ENCODE data around the gene NXPH2.
"Not testable (repeated sequence)": the region's sequence is repeated elsewhere in the genome, so short reads cannot be mapped to it uniquely, and the experiment has no call there.

Gene NXPH2

DNA sequence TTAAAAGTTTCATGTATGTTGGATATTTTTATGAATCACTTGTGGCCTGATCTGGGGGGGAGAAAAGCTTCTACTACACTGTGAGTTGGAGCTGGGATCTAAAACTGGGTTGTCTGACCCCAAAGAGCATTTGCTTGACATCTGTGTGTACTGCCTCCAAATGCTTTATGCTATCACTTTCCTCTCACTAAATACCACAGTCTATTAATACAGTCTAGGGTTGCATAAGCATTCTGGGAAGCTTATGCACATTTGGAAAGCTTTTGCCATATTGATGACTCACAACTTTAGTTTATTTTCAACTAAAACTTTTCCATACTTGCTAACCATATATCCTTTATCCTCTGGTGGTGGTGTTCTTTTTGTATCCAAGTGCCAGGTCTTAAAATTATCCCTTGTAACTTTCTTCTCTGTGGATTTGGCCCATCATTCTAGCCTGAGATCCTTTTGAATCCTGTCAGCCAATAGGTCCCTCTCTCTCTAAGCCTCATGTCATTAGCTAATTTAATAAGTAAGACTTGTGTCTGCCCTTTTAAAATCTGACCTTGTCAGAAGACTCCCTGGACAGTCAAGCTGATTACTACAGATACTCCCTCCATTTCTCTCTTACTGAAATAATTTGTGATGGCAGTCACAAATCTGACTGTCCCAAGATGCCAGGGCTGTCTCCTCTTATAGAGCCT, 72.7 kb downstream of the NXPH2 start:
- DNase-seq = no peak

DNA sequence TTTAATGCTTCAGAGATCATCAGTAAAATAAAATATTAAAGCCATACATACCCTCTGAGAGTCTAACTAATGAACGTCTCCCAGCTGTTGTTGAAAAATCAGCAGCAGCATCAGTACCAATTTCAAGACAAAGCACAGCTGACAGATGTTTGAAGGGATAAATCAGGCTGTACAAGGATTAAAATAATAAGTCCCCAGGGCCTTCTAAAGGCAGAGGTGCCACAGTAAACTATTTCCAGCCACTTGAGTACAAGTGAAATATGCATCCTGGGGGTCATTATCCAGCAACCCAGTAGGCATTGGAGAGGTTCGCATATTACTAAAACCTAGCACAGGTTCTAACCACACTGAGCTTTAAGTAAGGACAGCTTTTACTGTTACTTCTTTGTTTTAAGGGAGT, 76.9 kb downstream of the NXPH2 start:
- no peak for DNase-seq

GRCh38 chr2:138700716-138701115, 79.5 kb downstream of the NXPH2 start:
- DNase-seq = no peak

DNA sequence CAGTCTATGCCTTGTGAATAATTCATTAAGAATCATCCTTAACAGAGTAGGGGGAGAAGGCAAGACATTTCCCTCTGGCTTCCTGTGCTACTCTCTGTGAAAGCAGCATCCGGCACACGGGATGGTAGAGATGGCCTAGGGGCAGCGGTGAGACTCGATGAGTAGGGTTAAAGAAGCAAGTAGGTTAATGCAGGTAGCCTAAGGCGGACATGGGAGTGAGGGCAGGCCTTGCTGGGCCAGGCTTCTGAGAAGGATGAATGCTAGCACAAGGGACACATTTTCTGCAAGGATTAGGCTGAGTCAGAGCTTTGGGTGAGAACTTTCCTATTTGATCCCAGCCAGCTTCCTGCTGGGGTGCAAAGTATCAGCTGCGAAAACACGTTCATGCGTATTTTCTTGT, 80.8 kb downstream of the NXPH2 start:
- DNase-seq = no peak

DNA sequence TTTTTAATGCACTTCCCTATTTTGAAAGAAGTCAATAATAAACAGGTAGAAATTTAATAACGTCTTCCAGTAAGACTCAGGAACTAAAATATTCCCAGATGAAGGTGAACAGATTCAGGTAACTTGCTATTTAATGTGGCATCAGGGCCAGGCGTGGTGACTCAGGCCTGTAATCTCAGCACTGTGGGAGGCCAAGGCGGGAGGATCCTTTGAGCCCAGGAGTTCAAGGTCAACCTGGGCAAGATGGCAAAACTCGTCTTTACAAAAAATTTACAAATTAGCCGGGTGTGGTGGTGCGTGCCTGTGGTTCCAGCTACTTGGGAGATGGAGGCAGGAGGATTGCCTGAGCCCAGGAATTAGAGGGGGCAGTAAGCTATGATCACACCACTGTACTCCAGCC, 81.8 kb downstream of the NXPH2 start:
- no peak for DNase-seq

DNA sequence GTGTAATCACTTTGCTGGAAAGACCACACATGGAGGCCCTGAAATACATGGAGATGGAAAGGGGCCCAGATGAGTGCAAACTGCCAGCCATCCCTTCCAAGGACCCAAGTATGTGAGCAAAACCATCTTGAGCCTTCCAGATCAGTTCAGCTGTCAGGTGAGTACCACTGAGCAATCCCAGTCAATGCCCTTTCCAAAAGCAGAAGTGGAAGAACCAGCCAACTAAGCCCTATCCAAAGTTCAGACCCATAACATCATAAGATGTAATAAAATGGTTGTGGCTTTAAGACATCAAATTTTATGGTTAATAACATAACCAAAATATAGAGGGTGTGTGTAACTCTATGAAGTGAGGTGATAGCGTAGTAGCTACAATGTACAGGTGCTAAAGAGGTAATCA, 88.5 kb downstream of the NXPH2 start:
- no peak for DNase-seq

GRCh38 chr2:138689705-138690104, 90.5 kb downstream of the NXPH2 start:
- DNase-seq = no peak

- no peak for DNase-seq
Observed at GRCh38 chr2:138682163-138682562, 98.0 kb downstream of the NXPH2 start.

GRCh38 chr2:138677221-138677620, 103.0 kb downstream of the NXPH2 start:
- no peak for DNase-seq

GRCh38 chr2:138676619-138677021, 103.6 kb downstream of the NXPH2 start:
- DNase-seq = no peak

DNA sequence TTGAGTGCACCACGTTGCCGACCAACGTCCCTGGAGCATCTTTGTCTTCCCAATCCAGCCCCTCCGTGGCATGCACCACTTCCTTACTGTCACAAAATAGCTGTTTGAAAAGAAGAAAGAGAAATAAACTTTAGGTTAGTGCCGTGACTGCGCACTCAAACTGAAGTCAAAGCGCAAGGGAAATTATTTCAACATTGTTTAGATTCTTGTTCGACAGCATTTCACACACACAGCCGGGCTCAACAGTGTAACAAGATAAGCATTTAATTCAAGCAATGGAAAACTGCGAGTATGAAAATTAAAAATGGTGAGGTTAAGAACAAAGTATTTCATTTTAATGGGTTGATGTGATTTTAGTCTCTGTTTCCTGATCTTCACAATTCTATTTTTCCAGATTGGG, 108.6 kb downstream of the NXPH2 start:
- no peak for DNase-seq

GRCh38 chr2:138670734-138671133, 109.5 kb downstream of the NXPH2 start:
- no peak for DNase-seq

DNA sequence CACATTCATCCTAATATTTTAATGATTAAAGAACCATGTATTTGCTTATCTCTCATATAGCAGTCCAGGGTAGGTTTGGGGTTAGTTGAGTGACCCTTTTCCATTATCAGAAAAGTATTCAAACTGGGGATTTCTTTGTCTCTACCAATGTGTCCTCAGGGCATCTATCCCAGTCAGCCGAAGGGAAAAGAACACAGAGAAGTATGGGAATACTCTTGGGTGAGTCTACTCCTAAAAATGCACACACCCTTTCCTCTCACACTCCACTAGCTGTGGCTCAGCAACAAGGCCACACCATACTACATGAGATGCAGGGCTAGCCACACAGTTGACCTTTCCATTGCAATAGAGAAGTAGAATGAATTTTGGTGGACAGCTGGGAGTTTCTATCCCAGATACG, 114.3 kb downstream of the NXPH2 start:
- no peak for DNase-seq

- no peak for DNase-seq
Observed at GRCh38 chr2:138658187-138658894, 121.8 kb downstream of the NXPH2 start.

GRCh38 chr2:138654146-138654545, 126.0 kb downstream of the NXPH2 start:
- DNase-seq = no peak

DNA sequence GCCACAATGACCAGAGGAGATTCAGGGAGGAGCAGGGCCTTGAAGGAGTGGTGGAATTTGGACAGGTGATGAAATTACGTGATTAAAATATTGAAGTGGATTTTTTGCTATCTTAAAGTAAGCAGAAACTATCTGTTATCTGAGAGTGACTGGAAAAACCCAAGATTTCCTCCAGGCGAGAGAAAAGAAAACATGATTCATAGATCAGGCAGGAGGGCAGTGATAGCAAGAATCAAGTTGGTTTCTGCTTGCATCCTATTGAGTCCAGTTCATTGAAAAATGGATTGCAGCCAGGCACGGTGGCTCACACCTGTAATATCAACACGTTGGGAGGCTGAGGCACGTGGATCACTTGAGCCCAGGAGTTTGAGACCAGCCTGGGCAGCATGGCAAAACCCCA, 127.8 kb downstream of the NXPH2 start:
- no peak for DNase-seq

- DNase-seq = no peak
Observed at GRCh38 chr2:138649571-138649970, 130.6 kb downstream of the NXPH2 start.

- no peak for DNase-seq
Observed at GRCh38 chr2:138648606-138649005, 131.6 kb downstream of the NXPH2 start.

- DNase-seq = not testable (repeated sequence)
Observed at GRCh38 chr2:138644776-138645175, 135.4 kb downstream of the NXPH2 start.

- DNase-seq = no peak
Observed at GRCh38 chr2:138640921-138641676, 139.1 kb downstream of the NXPH2 start.

DNA sequence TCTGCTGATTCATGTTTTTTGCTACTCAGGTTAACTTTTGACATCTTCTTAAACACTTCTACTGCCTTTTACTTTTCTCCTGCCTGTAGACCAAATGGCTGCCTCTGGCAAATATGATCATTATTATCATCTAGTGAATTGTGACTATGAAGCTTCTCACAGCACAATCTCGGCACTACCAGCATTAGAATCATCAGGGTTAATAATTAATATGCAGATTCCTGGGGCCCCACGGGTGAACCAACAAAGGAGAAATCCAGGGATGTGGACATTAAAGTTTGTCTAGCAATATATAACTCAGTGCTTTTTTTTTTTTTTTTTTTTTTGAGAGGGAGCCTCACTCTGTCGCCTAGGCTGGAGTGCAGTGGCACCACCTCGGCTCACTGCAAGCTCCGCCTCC, 142.5 kb downstream of the NXPH2 start:
- DNase-seq = no peak

GRCh38 chr2:138637061-138637460, 143.1 kb downstream of the NXPH2 start:
- DNase-seq = no peak

DNA sequence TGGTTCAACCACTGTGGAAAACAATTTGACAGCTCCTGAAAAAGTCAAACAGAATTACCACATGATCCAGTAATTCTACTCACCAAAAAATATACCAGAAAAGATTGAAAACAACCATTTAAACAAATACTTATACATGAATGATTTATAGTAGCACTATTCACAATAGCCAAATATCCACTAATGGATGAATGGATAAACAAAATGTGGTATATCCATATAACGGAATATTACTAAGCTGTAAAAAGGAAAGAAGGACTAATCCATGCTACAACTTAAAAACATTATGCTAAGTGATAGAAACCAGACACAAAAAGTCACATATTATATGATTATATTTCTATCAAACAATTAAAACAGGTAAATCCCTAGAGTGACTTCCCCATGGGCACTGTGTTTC, 147.1 kb downstream of the NXPH2 start:
- DNase-seq = no peak

GRCh38 chr2:138632066-138632620, 148.0 kb downstream of the NXPH2 start:
- DNase-seq = no peak

All from NCI-H1436 treated with DMSO at 0.1 percent for 48 hours (cell line).